ENCODE measurements around the gene TCF7. TPM values are rescaled to one million over a fixed set of nuclear protein-coding genes. Genes with fewer than 3 reads are reported as not detected.

Gene TCF7
- polyA plus RNA-seq, 1 donor from 2014 or later: 0.15 TPM

- Histone ChIP-seq H3K4me2 (ENCODE audit: low read length) (no peak overlapping the region), H3K4me3 (ENCODE audit: low read length) (no peak overlapping the region), H4K20me1 (ENCODE audit: insufficient read depth) (no peaks in the 10 kb centered on the region), H3K9ac (ENCODE audit: low read length) (no peak overlapping the region), H3K9me3 (ENCODE audit: low read length) (no peaks in the 10 kb centered on the region), H3K79me2 (replicated peaks; ENCODE audit: insufficient read depth, low read length) (no peaks in the 10 kb centered on the region), H3K9me2 (ENCODE audit: insufficient read depth, low read length) (no peaks in the 10 kb centered on the region), H3F3A (ENCODE audit: insufficient read depth, low read length, poor library complexity, severe bottlenecking) (no peaks in the 10 kb centered on the region), H3K27me3 (ENCODE audit: insufficient read depth, low read depth, low read length) (no peaks in the 10 kb centered on the region), H3K27ac (ENCODE audit: low read length) (no peak overlapping the region), H3K36me3 (ENCODE audit: insufficient read depth, low read length) (no peaks in the 10 kb centered on the region), H2AFZ (ENCODE audit: low read depth, low read length) (no peak overlapping the region)
- TF ChIP-seq CTCF (IDR thresholded peaks at IDR 0.05; ENCODE audit: poor library complexity, severe bottlenecking) (no peak), SMC3 (conservative IDR thresholded peaks at IDR 0.05; ENCODE audit: poor library complexity) (no peak), POLR2AphosphoS5 (IDR thresholded peaks at IDR 0.05) (no peak), EZH2 (IDR thresholded peaks at IDR 0.05; ENCODE audit: borderline replicate concordance, insufficient read depth, low read length, poor library complexity, severe bottlenecking) (no peak), MXI1 (conservative IDR thresholded peaks at IDR 0.05; ENCODE audit: poor library complexity, severe bottlenecking) (no peak), EP300 (conservative IDR thresholded peaks at IDR 0.05; ENCODE audit: poor library complexity, severe bottlenecking) (no peak), TAF1 (IDR thresholded peaks at IDR 0.05; ENCODE audit: low read depth) (no peak), REST (IDR thresholded peaks at IDR 0.05; ENCODE audit: borderline replicate concordance) (no peak), RAD21 (conservative IDR thresholded peaks at IDR 0.05) (no peak)
These were observed 74.5 kb downstream of the TCF7 start for GRCh38 chr5:134189031-134189430.

- Histone ChIP-seq H3K79me2 (replicated peaks; ENCODE audit: insufficient read depth, low read length) (no peaks in the 10 kb centered on the region), H4K20me1 (ENCODE audit: insufficient read depth) (no peaks in the 10 kb centered on the region), H3K27ac (ENCODE audit: low read length) (no peak overlapping the region)
These were observed 81.2 kb downstream of the TCF7 start for GRCh38 chr5:134195666-134196065.

More at GRCh38 chr5:134195666-134196065, 81.2 kb downstream of the TCF7 start:
- no peak overlapping the region for H3K9ac ChIP-seq (ENCODE audit: low read length)
- no peaks in the 10 kb centered on the region for H3K9me3 ChIP-seq (ENCODE audit: low read length)
- peaks cover 16% of the 10 kb centered on the region for H3K36me3 ChIP-seq (ENCODE audit: insufficient read depth, low read length)
- no peaks in the 10 kb centered on the region for H3K9me2 ChIP-seq (ENCODE audit: insufficient read depth, low read length)
- no peak overlapping the region for H2AFZ ChIP-seq (ENCODE audit: low read depth, low read length)
- no peak overlapping the region for H3K4me2 ChIP-seq (ENCODE audit: low read length)
- TF ChIP-seq TAF1 (IDR thresholded peaks at IDR 0.05; ENCODE audit: low read depth): no peak
- no peak for TF ChIP-seq POLR2AphosphoS5 (IDR thresholded peaks at IDR 0.05)
- TF ChIP-seq RAD21 (conservative IDR thresholded peaks at IDR 0.05): no peak
- TF ChIP-seq REST (IDR thresholded peaks at IDR 0.05; ENCODE audit: borderline replicate concordance): no peak
- no peak for TF ChIP-seq EZH2 (IDR thresholded peaks at IDR 0.05; ENCODE audit: borderline replicate concordance, insufficient read depth, low read length, poor library complexity, severe bottlenecking)
- no peak for TF ChIP-seq MXI1 (conservative IDR thresholded peaks at IDR 0.05; ENCODE audit: poor library complexity, severe bottlenecking)
- TF ChIP-seq EP300 (conservative IDR thresholded peaks at IDR 0.05; ENCODE audit: poor library complexity, severe bottlenecking): no peak
- no peak for TF ChIP-seq SMC3 (conservative IDR thresholded peaks at IDR 0.05; ENCODE audit: poor library complexity)
- TF ChIP-seq CTCF (IDR thresholded peaks at IDR 0.05; ENCODE audit: poor library complexity, severe bottlenecking): no peak
- no peaks in the 10 kb centered on the region for H3K27me3 ChIP-seq (ENCODE audit: insufficient read depth, low read depth, low read length)
- no peak overlapping the region for H3K4me3 ChIP-seq (ENCODE audit: low read length)
- H3F3A ChIP-seq (ENCODE audit: insufficient read depth, low read length, poor library complexity, severe bottlenecking): no peaks in the 10 kb centered on the region
